Measurements from ENCODE around the gene C1orf74. TPM values are rescaled to one million over a fixed set of nuclear protein-coding genes. Genes with fewer than 3 reads are reported as not detected.

The C1orf74 gene
- total RNA-seq, 2 experiments from 2014 or later, result 1.9 to 2.0 TPM

GRCh38 chr1:209736490-209737117 is 47.8 kb downstream of the C1orf74 start:
- DNase-seq, result no peak
- Mint-ChIP-seq H3K4me1 (peaks cover 6% of the 10 kb centered on the region), H3K36me3 (ENCODE audit: low read depth) (no peaks in the 10 kb centered on the region), H3K4me3 (no peak overlapping the region), H3K9me3 (no peaks in the 10 kb centered on the region), H3K27me3 (no peaks in the 10 kb centered on the region), H3K27ac (no peak overlapping the region)
- ChIA-PET POLR2A (interaction anchor here (0.6 kb wide), 1 partner anchor 722 kb away, joined by 3 read pairs; no protein-coding TSS in a partner anchor), CTCF (interaction anchor here (0.7 to 3.0 kb wide), 6 partner anchors 8 to 189 kb away, joined by 3 to 14 read pairs (median 4); no protein-coding TSS in a partner anchor)

- ChIA-PET POLR2A (no interaction called here), CTCF (interaction anchor here (0.9 to 1.6 kb wide), 5 partner anchors 9 to 36 kb away, joined by 3 to 4 read pairs (median 3); no protein-coding TSS in a partner anchor)
- Mint-ChIP-seq H3K36me3 (ENCODE audit: low read depth) (no peaks in the 10 kb centered on the region), H3K4me3 (no peak overlapping the region), H3K27ac (no peak overlapping the region), H3K4me1 (peaks cover 3% of the 10 kb centered on the region), H3K9me3 (no peaks in the 10 kb centered on the region), H3K27me3 (no peaks in the 10 kb centered on the region)
- DNase-seq, result no peak
Observed at GRCh38 chr1:209733409-209734192, 50.8 kb downstream of the C1orf74 start.

- CTCF ChIA-PET, result no interaction called here
- Mint-ChIP-seq H3K27ac (no peak overlapping the region), H3K4me1 (peaks cover 4% of the 10 kb centered on the region), H3K36me3 (ENCODE audit: low read depth) (no peaks in the 10 kb centered on the region), H3K27me3 (no peaks in the 10 kb centered on the region), H3K4me3 (no peak overlapping the region), H3K9me3 (no peaks in the 10 kb centered on the region)
- POLR2A ChIA-PET, result no interaction called here
- DNase-seq, result no peak
Observed at GRCh38 chr1:209732725-209733124, 51.6 kb downstream of the C1orf74 start.

- ChIA-PET POLR2A (no interaction called here), CTCF (interaction anchor here (1.2 to 2.9 kb wide), 5 partner anchors 8 to 94 kb away, joined by 3 to 13 read pairs (median 6); no protein-coding TSS in a partner anchor)
- no peaks in the 10 kb centered on the region for H3K27me3 Mint-ChIP-seq
- H3K4me3 Mint-ChIP-seq, result no peak overlapping the region
- peaks cover 22% of the 10 kb centered on the region for H3K4me1 Mint-ChIP-seq
- no peak overlapping the region for H3K27ac Mint-ChIP-seq
- no peaks in the 10 kb centered on the region for H3K36me3 Mint-ChIP-seq (ENCODE audit: low read depth)
- no peaks in the 10 kb centered on the region for H3K9me3 Mint-ChIP-seq
- no peak for DNase-seq
Observed at GRCh38 chr1:209729436-209729835, 54.9 kb downstream of the C1orf74 start.

Other genes with a start within 250 kb of the C1orf74 start
- not detected for gene CAMK1G, start 200.8 kb downstream of the C1orf74 start, total RNA-seq
- gene LAMB3, start 132.1 kb downstream of the C1orf74 start, total RNA-seq, result 1 to 10 TPM; 1.3 to 1.9 TPM
- gene G0S2, start 109.1 kb downstream of the C1orf74 start, total RNA-seq, result under 1 TPM; 0.56 to 0.64 TPM
- gene HSD11B1, start 79.7 kb downstream of the C1orf74 start, total RNA-seq, result 1 to 10 TPM; 1.5 TPM
- 100 to 1,000 TPM; 426 to 434 TPM for gene TRAF3IP3, start 28.5 kb downstream of the C1orf74 start, total RNA-seq
- gene IRF6, start 21.6 kb upstream of the C1orf74 start, total RNA-seq, result not detected
- 1 to 10 TPM; 8.4 to 9.5 TPM for gene UTP25, start 43.4 kb upstream of the C1orf74 start, total RNA-seq
- gene SYT14, start 153.7 kb upstream of the C1orf74 start, total RNA-seq, result not detected

All from activated CD4-positive, alpha-beta T cell treated with anti-CD3 and anti-CD28 coated beads, Interleukin-2, amount 10 ng/mL, durations not matched to agents 7 days and 5 days (primary cell).